Measurements from ENCODE around the gene NDUFS7.

- no peak for TF ChIP-seq CTCF (IDR thresholded peaks at IDR 0.05)
- TF ChIP-seq EP300 (IDR thresholded peaks at IDR 0.05): no peak
Observed at GRCh38 chr19:1418496-1418775, 34.7 kb downstream of the NDUFS7 start.
